OCI-LY3 (cell line): Measurements from ENCODE around the gene AHNAK2.

ENCODE experiments used
- CTCF ChIP-seq: fragments of 200-600, 300-600 bp; sonication (generic); IDR thresholded peaks from 2 replicates; pipeline ENCODE4 v1.5.1; 2014; ENCODE audit warnings: antibody characterized with exemption, low read length, low read depth
- EZH2phosphoT487 ChIP-seq: fragments of 200-600 bp; shearing (Covaris generic); IDR thresholded peaks from 2 replicates; pipeline ENCODE4 v1.6.1; 2018; ENCODE audit warnings: antibody characterized with exemption, mixed run types, low read depth

DNA sequence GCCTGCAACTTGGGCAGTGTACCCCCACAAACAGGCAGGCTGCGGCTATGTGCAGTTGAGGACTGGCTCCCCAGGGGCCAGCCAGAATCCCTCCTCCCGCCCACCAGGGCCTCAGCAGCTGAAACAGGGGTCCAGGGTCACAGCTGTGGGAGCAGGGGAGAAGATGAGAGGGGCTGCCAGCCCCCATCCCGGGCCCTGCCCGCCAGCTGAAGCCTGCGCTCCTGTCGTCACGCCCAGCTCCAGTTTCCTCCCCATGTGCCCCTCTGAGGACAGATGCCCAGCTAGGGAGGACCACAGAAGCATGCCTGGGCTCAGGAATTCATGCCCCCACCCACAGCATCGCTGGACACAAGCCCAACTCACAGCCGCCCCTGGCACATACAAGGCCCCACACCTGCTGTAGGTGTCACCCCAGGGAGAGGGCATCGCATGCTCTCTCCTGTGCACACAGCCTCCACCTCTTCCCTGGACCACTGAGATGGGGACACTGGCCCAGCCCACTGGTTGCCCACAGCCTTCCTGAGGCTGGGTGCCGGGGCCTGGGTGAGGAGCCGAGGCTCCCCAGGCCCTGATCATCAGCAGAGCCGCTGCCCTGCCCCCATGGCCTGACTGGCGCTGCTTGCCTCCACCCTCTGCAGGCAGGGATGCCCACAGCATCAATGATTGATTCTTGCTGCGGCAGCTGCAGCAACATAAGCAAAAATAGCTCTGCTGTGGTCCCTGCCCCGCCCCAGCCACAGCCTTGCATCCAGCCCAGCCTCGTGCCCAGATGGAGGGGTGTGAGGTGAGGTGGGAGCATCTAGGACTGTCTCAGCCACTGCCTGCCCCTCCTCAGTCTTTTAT lies 3.7 kb upstream of the AHNAK2 start:
- no peak for TF ChIP-seq CTCF
- no peak for TF ChIP-seq EZH2phosphoT487
